Mesenchymal stem cell (in vitro differentiated cells and primary cell): Measurements from ENCODE around the gene DAPP1.

Experiments
- DNase-seq: peaks from one replicate; pipeline ENCODE4 v3.0.0-alpha.2; 2013
- H2AFZ ChIP-seq: one replicate; pipeline ENCODE4 v1.6.1; 2013; ENCODE audit warnings: low read depth, mild to moderate bottlenecking, control low read depth, inconsistent platforms, low read length, moderate library complexity
- H2AK5ac ChIP-seq: 2 replicates; pipeline ENCODE4 v1.6.1; 2013; ENCODE audit warnings: low read length, moderate library complexity, mild to moderate bottlenecking, inconsistent platforms; ENCODE audit not compliant: severe bottlenecking
- H2BK120ac ChIP-seq: one replicate; pipeline ENCODE4 v1.6.1; 2013; ENCODE audit warnings: low read depth, mild to moderate bottlenecking, inconsistent platforms, low read length, moderate library complexity
- H2BK12ac ChIP-seq, 2 experiments: one replicate each; pipeline ENCODE4 v1.6.1; 2013; ENCODE audit warnings: inconsistent platforms in 2 of 2, low read length in 2 of 2, mild to moderate bottlenecking in 2 of 2, moderate library complexity in 2 of 2, control low read depth in 1 of 2
- H2BK15ac ChIP-seq: one replicate; pipeline ENCODE4 v1.6.1; 2013; ENCODE audit warnings: mild to moderate bottlenecking, low read depth, inconsistent platforms; ENCODE audit not compliant: poor library complexity, severe bottlenecking
- H2BK5ac ChIP-seq: 2 replicates; pipeline ENCODE4 v1.6.1; 2013; ENCODE audit warnings: low read depth, mild to moderate bottlenecking, low read length, control low read depth, inconsistent platforms; ENCODE audit not compliant: poor library complexity, severe bottlenecking
- H3K14ac ChIP-seq, 2 experiments: one replicate each; pipeline ENCODE4 v1.6.1; 2013; ENCODE audit warnings: inconsistent platforms in 2 of 2, low read length in 2 of 2, control low read depth in 1 of 2, mild to moderate bottlenecking in 1 of 2, moderate library complexity in 1 of 2
- H3K18ac ChIP-seq, 2 experiments: one replicate each; pipeline ENCODE4 v1.6.1; 2013; ENCODE audit warnings: inconsistent platforms in 2 of 2, low read length in 2 of 2, control low read depth in 1 of 2, low read depth in 1 of 2, mild to moderate bottlenecking in 1 of 2
- H3K23ac ChIP-seq, 2 experiments: one replicate each; pipeline ENCODE4 v1.6.1; 2013; ENCODE audit warnings: inconsistent platforms in 2 of 2, low read length in 2 of 2, mild to moderate bottlenecking in 2 of 2, moderate library complexity in 2 of 2, control low read depth in 1 of 2
- H3K27ac ChIP-seq: 2 replicates; pipeline ENCODE4 v1.5.1; 2013; ENCODE audit warnings: mild to moderate bottlenecking, moderate library complexity, low read length, control low read depth, inconsistent platforms; ENCODE audit not compliant: poor library complexity, severe bottlenecking
- H3K27me3 ChIP-seq, 2 experiments: 2 replicates each; pipeline versions ENCODE4 v1.6.1 to v1.7.0; 2013; ENCODE audit warnings: low read length in 2 of 2, mild to moderate bottlenecking in 2 of 2, moderate library complexity in 2 of 2, control low read depth in 1 of 2, inconsistent platforms in 1 of 2; ENCODE audit not compliant: control insufficient read depth in 1 of 2, insufficient read depth in 1 of 2
- H3K36me3 ChIP-seq, 2 experiments: 2 replicates each; pipeline versions ENCODE4 v1.6.1 to v1.7.0; 2013; ENCODE audit warnings: low read length in 2 of 2, control low read depth in 1 of 2, inconsistent platforms in 1 of 2, low read depth in 1 of 2, mild to moderate bottlenecking in 1 of 2; ENCODE audit not compliant: insufficient read depth in 2 of 2, control insufficient read depth in 1 of 2
- H3K4ac ChIP-seq, 2 experiments: one replicate each; pipeline ENCODE4 v1.6.1; 2013; ENCODE audit warnings: inconsistent platforms in 2 of 2, low read length in 2 of 2, mild to moderate bottlenecking in 2 of 2, moderate library complexity in 2 of 2, control low read depth in 1 of 2, low read depth in 1 of 2
- H3K4me1 ChIP-seq: 2 replicates; pipeline ENCODE4 v1.6.1; 2013; ENCODE audit warnings: low read depth, low read length, control low read depth; ENCODE audit not compliant: control insufficient read depth, insufficient read depth
- H3K4me2 ChIP-seq: 2 replicates; pipeline ENCODE4 v1.6.1; 2013; ENCODE audit warnings: low read length, mild to moderate bottlenecking, inconsistent platforms; ENCODE audit not compliant: poor library complexity, severe bottlenecking
- H3K4me3 ChIP-seq, 2 experiments: 2 replicates each; pipeline versions ENCODE4 v1.5.1 to v1.7.0; 2013; ENCODE audit warnings: low read length in 2 of 2, mild to moderate bottlenecking in 2 of 2, control low read depth in 1 of 2, low read depth in 1 of 2; ENCODE audit not compliant: insufficient read depth in 1 of 2
- H3K79me1 ChIP-seq: replicated peaks from 2 replicates; pipeline ENCODE4 v1.6.1; 2013; ENCODE audit warnings: mild to moderate bottlenecking, control low read depth, low read length, inconsistent platforms; ENCODE audit not compliant: poor library complexity, severe bottlenecking
- H3K9ac ChIP-seq: 2 replicates; pipeline ENCODE4 v1.7.0; 2013; ENCODE audit warnings: mild to moderate bottlenecking, low read length, moderate library complexity
- H3K9me3 ChIP-seq: 2 replicates; pipeline ENCODE4 v1.7.0; 2013; ENCODE audit warnings: mild to moderate bottlenecking, low read length; ENCODE audit not compliant: control insufficient read depth
- H4K8ac ChIP-seq: one replicate; pipeline ENCODE4 v1.6.1; 2013; ENCODE audit warnings: inconsistent platforms, mild to moderate bottlenecking, low read length, moderate library complexity
- H4K91ac ChIP-seq: one replicate; pipeline ENCODE4 v1.6.1; 2013; ENCODE audit warnings: mild to moderate bottlenecking, low read length, inconsistent platforms
- WGBS: methylation state at CpG from one replicate; pipeline ENCODE4 v1.1.7; 2013; ENCODE audit warnings: mixed read lengths; 5-methylcytosine and 5-hydroxymethylcytosine counted together

DAPP1 gene

DNA sequence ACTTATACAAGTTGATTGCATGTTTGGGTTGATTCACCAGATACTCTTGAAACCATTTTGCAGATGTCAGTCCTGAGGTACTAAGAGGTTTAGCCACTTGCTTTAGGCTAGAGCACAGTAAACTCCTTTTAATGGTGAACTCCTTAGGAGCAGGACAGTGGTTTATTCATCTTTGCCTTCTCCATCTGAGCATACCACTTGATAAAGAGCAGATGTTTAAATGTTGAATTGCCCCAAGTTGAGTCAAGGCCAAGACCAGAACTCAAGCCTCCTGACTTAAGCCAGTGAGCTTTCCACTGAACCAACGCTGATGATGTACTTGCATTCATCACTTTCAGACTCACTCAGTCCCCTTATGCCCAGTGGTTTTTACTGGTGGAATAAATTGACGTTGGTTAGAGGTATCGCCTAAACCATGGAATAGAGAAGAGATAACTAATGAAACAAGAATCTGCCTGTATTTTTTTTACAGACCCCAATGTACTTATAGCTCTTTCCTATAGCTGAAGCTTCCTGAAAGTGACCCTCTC lies 7.5 kb downstream of the DAPP1 start:
- DNase-seq = no peak
- no peak overlapping the region for H4K8ac ChIP-seq
- H2BK120ac ChIP-seq = no peak overlapping the region
- H2AFZ ChIP-seq = no peak overlapping the region
- H3K36me3 ChIP-seq = no peaks in the 10 kb centered on the region
- H2BK12ac ChIP-seq = no peak overlapping the region
- H3K79me1 ChIP-seq = no peaks in the 10 kb centered on the region
- H2AK5ac ChIP-seq = no peak overlapping the region
- no peak overlapping the region for H2BK15ac ChIP-seq
- no peaks in the 10 kb centered on the region for H3K27me3 ChIP-seq
- H3K18ac ChIP-seq = no peak overlapping the region
- H3K4me3 ChIP-seq = no peak overlapping the region
- no peak overlapping the region for H3K23ac ChIP-seq
- no peak overlapping the region for H2BK5ac ChIP-seq
- H3K4me1 ChIP-seq = no peaks in the 10 kb centered on the region
- no peak overlapping the region for H3K27ac ChIP-seq
- H3K14ac ChIP-seq = no peak overlapping the region
- WGBS = 71% methylated on average over 1 of the region's 3 CpGs
- no peak overlapping the region for H3K9ac ChIP-seq
- no peak overlapping the region for H3K4me2 ChIP-seq
- H3K9me3 ChIP-seq = no peaks in the 10 kb centered on the region
- no peak overlapping the region for H4K91ac ChIP-seq
- H3K4ac ChIP-seq = no peak overlapping the region

DNA sequence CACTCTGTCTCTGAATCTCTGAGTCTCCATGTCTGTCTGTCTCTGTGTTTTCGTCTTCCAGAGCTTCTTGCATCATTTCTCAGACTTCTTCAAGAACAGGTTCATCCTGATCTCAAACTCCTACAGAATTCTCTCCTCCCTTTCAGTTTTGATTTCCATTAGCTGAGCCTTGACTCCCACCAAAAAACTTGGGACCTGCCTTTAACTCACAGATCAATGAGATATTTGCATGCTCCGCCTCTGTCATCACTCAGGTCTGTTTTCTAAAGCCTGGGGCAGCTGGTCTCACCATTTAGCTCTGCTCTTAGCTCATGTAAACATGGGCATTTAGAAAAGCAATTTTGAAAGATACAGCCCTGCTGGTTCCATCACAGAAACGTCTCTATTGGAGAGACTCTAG lies 8.6 kb downstream of the DAPP1 start:
- Histone ChIP-seq H3K4me1 (no peaks in the 10 kb centered on the region), H3K18ac (no peak overlapping the region), H3K27ac (no peak overlapping the region), H2BK15ac (no peak overlapping the region), H3K4ac (no peak overlapping the region), H4K8ac (no peak overlapping the region), H3K23ac (no peak overlapping the region), H4K91ac (no peak overlapping the region), H2BK12ac (no peak overlapping the region), H3K79me1 (no peaks in the 10 kb centered on the region), H3K9me3 (no peaks in the 10 kb centered on the region), H2BK120ac (no peak overlapping the region), H3K9ac (no peak overlapping the region), H3K4me3 (no peak overlapping the region), H2AFZ (no peak overlapping the region), H2AK5ac (no peak overlapping the region), H2BK5ac (no peak overlapping the region), H3K36me3 (no peaks in the 10 kb centered on the region), H3K27me3 (no peaks in the 10 kb centered on the region), H3K4me2 (no peak overlapping the region), H3K14ac (no peak overlapping the region)
- DNase-seq = no peak
- 71% methylated on average over 3 of the region's 3 CpGs for WGBS

DNA sequence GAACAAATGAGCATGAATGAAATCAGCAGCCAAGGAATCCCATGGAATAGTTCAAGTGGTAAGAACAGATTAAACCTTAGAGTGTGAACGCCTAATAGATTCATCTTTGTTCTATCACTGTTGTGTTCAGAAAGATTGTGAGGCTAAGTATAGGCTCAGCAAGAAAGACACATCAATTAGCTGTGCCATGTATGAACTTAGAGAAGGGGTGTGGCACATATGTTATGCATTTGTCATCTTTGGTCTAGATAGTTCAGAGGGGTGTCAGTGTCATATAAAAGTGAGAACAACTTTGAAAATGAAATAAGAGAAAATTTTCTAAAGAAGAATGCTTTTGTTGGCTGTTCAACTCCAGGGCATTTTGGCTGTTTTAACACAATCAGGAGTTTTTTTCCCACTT lies 9.4 kb downstream of the DAPP1 start:
- H2BK15ac ChIP-seq = no peak overlapping the region
- H3K79me1 ChIP-seq = no peaks in the 10 kb centered on the region
- no peak overlapping the region for H2BK5ac ChIP-seq
- no peak overlapping the region for H2BK120ac ChIP-seq
- H3K9me3 ChIP-seq = no peaks in the 10 kb centered on the region
- no peak overlapping the region for H4K91ac ChIP-seq
- no peaks in the 10 kb centered on the region for H3K27me3 ChIP-seq
- H3K4me3 ChIP-seq = no peak overlapping the region
- H3K36me3 ChIP-seq = no peaks in the 10 kb centered on the region
- WGBS = 90% methylated on average over 1 of the region's 1 CpG
- H2AFZ ChIP-seq = no peak overlapping the region
- no peak overlapping the region for H3K27ac ChIP-seq
- H4K8ac ChIP-seq = no peak overlapping the region
- no peak overlapping the region for H2BK12ac ChIP-seq
- H3K23ac ChIP-seq = no peak overlapping the region
- H3K18ac ChIP-seq = no peak overlapping the region
- H3K14ac ChIP-seq = no peak overlapping the region
- no peaks in the 10 kb centered on the region for H3K4me1 ChIP-seq
- H3K9ac ChIP-seq = no peak overlapping the region
- H2AK5ac ChIP-seq = no peak overlapping the region
- no peak overlapping the region for H3K4ac ChIP-seq
- no peak overlapping the region for H3K4me2 ChIP-seq
- no peak for DNase-seq

DNA sequence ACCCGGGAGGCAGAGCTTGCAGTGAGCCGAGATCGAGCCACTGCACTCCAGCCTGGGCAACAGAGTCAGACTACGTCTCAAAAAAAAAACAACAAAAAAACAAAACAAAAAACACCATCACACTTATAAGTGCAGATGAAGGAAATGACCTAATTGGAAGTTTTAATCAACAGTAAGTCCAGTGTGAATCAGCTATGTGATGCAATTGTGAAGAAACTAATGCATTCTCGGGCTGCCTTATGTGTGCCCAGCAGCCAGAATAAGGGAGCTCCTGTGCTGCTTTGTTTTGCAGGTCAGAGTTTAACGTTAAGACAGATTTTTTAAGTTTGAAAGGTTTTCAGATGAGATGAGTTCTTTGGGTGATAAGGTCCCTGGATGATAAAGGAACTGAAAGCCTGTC lies 10.8 kb downstream of the DAPP1 start:
- Histone ChIP-seq H3K9ac (no peak overlapping the region), H4K91ac (no peak overlapping the region), H3K9me3 (no peaks in the 10 kb centered on the region), H2BK5ac (no peak overlapping the region), H3K4ac (no peak overlapping the region), H4K8ac (no peak overlapping the region), H3K4me2 (no peak overlapping the region), H3K23ac (no peak overlapping the region), H2BK15ac (no peak overlapping the region), H2BK120ac (no peak overlapping the region), H2AFZ (no peak overlapping the region), H3K18ac (no peak overlapping the region), H3K4me1 (no peaks in the 10 kb centered on the region), H3K79me1 (no peaks in the 10 kb centered on the region), H3K36me3 (no peaks in the 10 kb centered on the region), H3K27me3 (no peaks in the 10 kb centered on the region), H2BK12ac (no peak overlapping the region), H3K14ac (no peak overlapping the region), H2AK5ac (no peak overlapping the region), H3K27ac (no peak overlapping the region), H3K4me3 (no peak overlapping the region)
- DNase-seq = peak; percentile 19
- WGBS = 86% methylated on average over 3 of the region's 6 CpGs
